K562 (cell line): ENCODE measurements around the gene ERCC6.

Source experiments
- GABPA ChIP-seq: fragments of 200-800 bp; sonication (Bioruptor generic); conservative IDR thresholded peaks from 2 replicates; pipeline ENCODE4 v1.6.1; 2016; ENCODE audit warnings: low read depth, missing genetic modification characterization, missing compliant biosample characterization
- GTF2F1 ChIP-seq: IDR thresholded peaks from 2 replicates; pipeline ENCODE4 v1.6.1; 2011; ENCODE audit warnings: low read depth, low read length, improper control_type of control experiment
- HMGXB4 ChIP-seq: sonication (generic); formaldehyde crosslinking; IDR thresholded peaks from 2 replicates; pipeline ENCODE4 v1.8.1; 2023; ENCODE audit warnings: mild to moderate bottlenecking, missing genetic modification reagents
- JUNB ChIP-seq: fragments of 450-650 bp; formaldehyde crosslinking; conservative IDR thresholded peaks from 2 replicates; pipeline ENCODE4 v1.4.0; 2020; ENCODE audit warnings: mild to moderate bottlenecking
- L3MBTL2 ChIP-seq: fragments of 450-650 bp; IDR thresholded peaks from 2 replicates; pipeline ENCODE4 v1.6.1; 2016; ENCODE audit warnings: mild to moderate bottlenecking, moderate library complexity
- MAZ ChIP-seq, 2 experiments: fragments of 450-650 bp in 1 of 2; sonication (generic) in 1 of 2; formaldehyde crosslinking; IDR thresholded peaks in 1 of 2; conservative IDR thresholded peaks in 1 of 2; 2 replicates each; pipeline versions ENCODE4 v1.4.0 to v1.5.0; 2020; ENCODE audit warnings: mild to moderate bottlenecking in 1 of 2, missing genetic modification reagents in 1 of 2
- MXI1 ChIP-seq: IDR thresholded peaks from 2 replicates; pipeline ENCODE4 v1.6.1; 2011; ENCODE audit warnings: low read depth, mild to moderate bottlenecking, improper control_type of control experiment, low read length
- POLR2A ChIP-seq: fragments of 450-650 bp; conservative IDR thresholded peaks from 2 replicates; pipeline ENCODE4 v1.6.1; 2016
- REST ChIP-seq, 2 experiments: fragments of 450-650 bp; formaldehyde crosslinking in 1 of 2; IDR thresholded peaks; 2 replicates each; pipeline versions ENCODE4 v1.4.0 to v1.6.1; 2014 to 2020; ENCODE audit warnings: mild to moderate bottlenecking in 2 of 2, borderline replicate concordance in 1 of 2, low read depth in 1 of 2
- RFX5 ChIP-seq: IDR thresholded peaks from 2 replicates; pipeline ENCODE4 v1.6.1; 2011; ENCODE audit warnings: low read depth, mild to moderate bottlenecking, improper control_type of control experiment, low read length
- THRA ChIP-seq: fragments of 450-650 bp; IDR thresholded peaks from 2 replicates; pipeline ENCODE4 v1.6.1; 2017; ENCODE audit warnings: mild to moderate bottlenecking, moderate library complexity
- ZNF280B ChIP-seq: fragments of 250-450 bp; sonication (Bioruptor Pico); IDR thresholded peaks from 2 replicates; pipeline ENCODE4 v1.5.1; 2021; ENCODE audit warnings: mild to moderate bottlenecking
- ZNF398 ChIP-seq: fragments of 250-450 bp; sonication (Bioruptor Pico); IDR thresholded peaks from 2 replicates; pipeline ENCODE4 v1.8.0; 2021; ENCODE audit warnings: moderate library complexity, mild to moderate bottlenecking, inconsistent platforms
- ZNF512 ChIP-seq: IDR thresholded peaks from 2 replicates; pipeline ENCODE4 v1.6.1; 2016; ENCODE audit warnings: missing genetic modification characterization, missing compliant biosample characterization

GRCh38 chr10:49542353-49542752 lies 3.4 kb upstream of the ERCC6 start:
- TF ChIP-seq REST (IDR thresholded peaks at IDR 0.05; ENCODE audit: borderline replicate concordance) (no peak), REST (CRISPR knock-in tag; IDR thresholded peaks at IDR 0.05; ENCODE audit: low read depth) (no peak), JUNB (CRISPR knock-in tag) (no peak), POLR2A (no peak), RFX5 (no peak), MAZ (CRISPR knock-in tag; conservative IDR thresholded peaks at IDR 0.05 in 1 of 2, IDR thresholded peaks at IDR 0.05 in 1 of 2) (no peak), MXI1 (no peak), ZNF512 (tag) (no peak), L3MBTL2 (no peak), ZNF280B (CRISPR knock-in tag) (no peak), GTF2F1 (no peak), HMGXB4 (no peak), ZNF398 (CRISPR knock-in tag) (no peak), THRA (no peak), GABPA (tag) (no peak)
